ENCODE data around the gene LMAN1L. TPM values are rescaled to one million over a fixed set of nuclear protein-coding genes. Genes with fewer than 3 reads are reported as not detected.

Gene LMAN1L
- total RNA-seq, 2 donors from 2014 or later, result not detected

DNA sequence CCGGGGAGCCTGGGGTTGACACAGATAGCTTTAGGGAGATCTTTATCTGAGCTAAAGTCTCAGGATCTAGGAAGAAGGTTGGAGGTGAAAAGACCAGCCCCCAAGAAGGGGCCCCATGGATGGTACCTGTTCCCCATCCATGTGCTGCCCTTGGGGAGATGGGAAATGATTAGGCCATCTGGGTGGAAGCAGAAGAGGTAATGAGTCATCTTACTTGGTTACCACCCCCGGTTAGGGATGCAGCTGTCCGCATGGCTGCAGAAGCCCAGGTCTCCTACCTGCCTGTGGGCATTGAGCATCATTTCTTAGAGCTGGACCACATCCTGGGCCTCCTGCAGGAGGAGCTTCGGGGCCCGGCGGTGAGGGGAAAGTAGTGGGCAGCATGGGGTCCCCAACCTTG lies 10.7 kb downstream of the LMAN1L start:
- no peak overlapping the region for H3K27ac ChIP-seq
- H3K27me3 ChIP-seq, result peaks cover 9% of the 10 kb centered on the region
- TF ChIP-seq, protein P1, sequence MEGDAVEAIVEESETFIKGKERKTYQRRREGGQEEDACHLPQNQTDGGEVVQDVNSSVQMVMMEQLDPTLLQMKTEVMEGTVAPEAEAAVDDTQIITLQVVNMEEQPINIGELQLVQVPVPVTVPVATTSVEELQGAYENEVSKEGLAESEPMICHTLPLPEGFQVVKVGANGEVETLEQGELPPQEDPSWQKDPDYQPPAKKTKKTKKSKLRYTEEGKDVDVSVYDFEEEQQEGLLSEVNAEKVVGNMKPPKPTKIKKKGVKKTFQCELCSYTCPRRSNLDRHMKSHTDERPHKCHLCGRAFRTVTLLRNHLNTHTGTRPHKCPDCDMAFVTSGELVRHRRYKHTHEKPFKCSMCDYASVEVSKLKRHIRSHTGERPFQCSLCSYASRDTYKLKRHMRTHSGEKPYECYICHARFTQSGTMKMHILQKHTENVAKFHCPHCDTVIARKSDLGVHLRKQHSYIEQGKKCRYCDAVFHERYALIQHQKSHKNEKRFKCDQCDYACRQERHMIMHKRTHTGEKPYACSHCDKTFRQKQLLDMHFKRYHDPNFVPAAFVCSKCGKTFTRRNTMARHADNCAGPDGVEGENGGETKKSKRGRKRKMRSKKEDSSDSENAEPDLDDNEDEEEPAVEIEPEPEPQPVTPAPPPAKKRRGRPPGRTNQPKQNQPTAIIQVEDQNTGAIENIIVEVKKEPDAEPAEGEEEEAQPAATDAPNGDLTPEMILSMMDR (IDR thresholded peaks at IDR 0.05), result no peak
- no peak for DNase-seq
- H3K36me3 ChIP-seq, result no peaks in the 10 kb centered on the region
- H3K4me3 ChIP-seq, result no peak overlapping the region
- H3K9ac ChIP-seq (ENCODE audit: low read depth in 2 of 2, low read length in 2 of 2), result no peak overlapping the region
- intact Hi-C loops (cut with DNase I), result no loop called here
- H3K9me3 ChIP-seq, result no peaks in the 10 kb centered on the region
- H3K4me1 ChIP-seq, result peaks cover 7% of the 10 kb centered on the region

DNA sequence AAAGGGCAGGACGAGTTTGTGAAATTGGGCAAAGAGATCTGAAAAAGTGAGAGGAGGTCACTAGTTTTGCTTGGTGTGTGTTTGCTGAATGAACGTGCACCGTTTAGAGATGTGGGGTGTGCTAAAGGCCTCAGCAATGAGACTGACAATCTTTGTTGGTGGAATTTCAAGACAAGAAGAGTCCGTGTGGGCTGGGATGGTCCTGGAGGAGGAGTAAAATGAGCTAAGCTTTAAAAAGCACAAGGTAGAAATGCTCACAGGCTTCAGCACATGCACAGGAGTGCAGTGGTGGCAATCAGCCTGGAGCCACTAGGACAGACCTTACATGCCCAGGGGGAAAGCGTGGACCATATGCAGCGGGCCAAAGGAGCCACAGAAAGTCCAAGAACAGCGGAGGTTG lies 12.3 kb downstream of the LMAN1L start:
- intact Hi-C loops (cut with DNase I), result no loop called here
- TF ChIP-seq, protein P1 (IDR thresholded peaks at IDR 0.05), result no peak
- peaks cover 9% of the 10 kb centered on the region for H3K27me3 ChIP-seq

DNA sequence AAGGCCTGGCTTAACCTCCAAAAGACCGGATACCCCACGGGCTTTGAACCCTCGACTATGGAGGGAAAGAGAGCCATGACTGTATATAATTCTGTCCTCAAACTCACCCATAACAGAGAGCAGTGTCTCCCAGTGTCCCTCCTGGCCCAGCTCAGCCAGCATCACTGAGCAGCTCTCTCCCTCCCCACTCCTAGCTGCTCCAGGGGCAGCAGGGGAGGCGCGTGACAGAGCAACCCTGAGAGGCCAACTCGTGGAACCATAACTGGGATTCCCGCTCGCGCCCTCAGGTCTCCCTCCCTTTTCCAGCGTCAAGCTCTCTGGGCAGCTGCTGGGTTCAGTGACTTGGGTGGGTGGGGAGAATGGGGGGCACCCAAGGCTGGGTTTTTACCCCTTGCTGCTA lies 13.2 kb downstream of the LMAN1L start:
- Histone ChIP-seq H3K27me3 (peaks cover 9% of the 10 kb centered on the region), H3K9ac (ENCODE audit: low read depth in 2 of 2, low read length in 2 of 2) (no peak overlapping the region), H3K27ac (no peak overlapping the region), H3K4me3 (no peak overlapping the region), H3K36me3 (no peaks in the 10 kb centered on the region), H3K4me1 (no peaks in the 10 kb centered on the region), H3K9me3 (no peaks in the 10 kb centered on the region)
- intact Hi-C loops (cut with DNase I), result no loop called here
- DNase-seq, result no peak
- TF ChIP-seq, protein P1 (IDR thresholded peaks at IDR 0.05), result no peak

More for the DNA sequence above, 12.3 kb downstream of the LMAN1L start:
- DNase-seq, result no peak
- Histone ChIP-seq H3K4me1 (no peaks in the 10 kb centered on the region), H3K9me3 (no peaks in the 10 kb centered on the region), H3K4me3 (no peak overlapping the region), H3K9ac (ENCODE audit: low read depth in 2 of 2, low read length in 2 of 2) (no peak overlapping the region), H3K27ac (no peak overlapping the region), H3K36me3 (no peaks in the 10 kb centered on the region)

DNA sequence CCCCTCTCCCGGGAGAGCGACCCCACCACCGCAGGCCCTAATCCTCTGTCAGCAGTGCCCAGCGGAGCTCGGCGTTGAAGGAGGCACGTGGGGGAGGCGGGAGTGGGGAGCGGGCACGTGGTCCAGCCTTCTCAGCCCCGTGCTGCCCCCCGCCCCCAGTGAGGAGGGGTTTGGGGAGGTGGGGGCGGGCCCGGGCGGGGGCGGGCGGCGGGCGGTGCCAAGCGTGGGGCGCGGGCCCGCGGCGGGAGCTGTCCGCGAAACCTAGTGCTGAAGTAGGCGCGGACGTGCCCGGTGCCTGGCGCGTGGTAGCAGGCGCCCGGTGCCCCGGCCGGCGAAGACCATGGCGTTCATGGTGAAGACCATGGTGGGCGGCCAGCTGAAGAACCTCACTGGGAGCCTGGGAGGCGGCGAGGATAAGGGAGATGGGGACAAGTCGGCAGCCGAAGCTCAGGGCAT lies 13.8 kb downstream of the LMAN1L start, which contains the start of gene CPLX3:
TSS of gene CPLX3 (plus strand) at position 264 of the 456 bp plus-strand sequence. CDS start at position 341, 77 bp downstream.
- DNase-seq, result no peak

DNA sequence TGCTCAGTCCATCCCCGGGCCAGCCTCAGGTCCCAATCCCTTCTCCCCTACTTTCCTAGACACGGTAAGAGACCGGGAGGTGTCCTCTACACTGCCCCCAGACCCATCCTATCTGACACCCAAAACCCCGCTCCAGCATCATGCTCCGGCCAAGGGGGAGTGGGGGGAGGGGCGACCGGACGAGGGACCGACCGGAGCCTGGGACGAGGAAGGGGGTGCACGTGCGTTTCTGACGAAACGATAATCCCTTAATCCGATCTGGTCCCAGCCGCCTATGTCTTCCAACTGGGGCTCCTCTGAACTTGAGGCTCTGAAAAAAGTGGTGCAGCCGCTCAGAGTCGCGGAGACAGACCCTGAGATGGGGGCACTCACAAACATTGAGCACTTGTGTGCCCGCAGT lies 14.3 kb downstream of the LMAN1L start:
- DNase-seq, result no peak
- Histone ChIP-seq H3K4me1 (no peaks in the 10 kb centered on the region), H3K4me3 (no peak overlapping the region), H3K27ac (no peak overlapping the region), H3K9me3 (no peaks in the 10 kb centered on the region), H3K9ac (ENCODE audit: low read depth in 2 of 2, low read length in 2 of 2) (no peak overlapping the region), H3K36me3 (no peaks in the 10 kb centered on the region), H3K27me3 (peaks cover 9% of the 10 kb centered on the region)
- intact Hi-C loops (cut with DNase I), result no loop called here
- TF ChIP-seq, protein P1 (IDR thresholded peaks at IDR 0.05), result no peak

More for the DNA sequence above, 13.8 kb downstream of the LMAN1L start, which contains the start of gene CPLX3:
- H3K4me3 ChIP-seq, result no peak within 1 kb of the TSS
- no peaks in the 10 kb centered on the region for H3K36me3 ChIP-seq
- H3K9me3 ChIP-seq, result no peaks in the 10 kb centered on the region
- H3K27ac ChIP-seq, result no peak within 1 kb of the TSS
- intact Hi-C loops (cut with DNase I), result no loop called here
- H3K9ac ChIP-seq (ENCODE audit: low read depth in 2 of 2, low read length in 2 of 2), result no peak within 1 kb of the TSS
- TF ChIP-seq, protein P1 (IDR thresholded peaks at IDR 0.05), result no peak
- H3K4me1 ChIP-seq, result no peaks in the 10 kb centered on the region
- peaks cover 9% of the 10 kb centered on the region for H3K27me3 ChIP-seq
